ENCODE data around the gene KCTD17.

DNA sequence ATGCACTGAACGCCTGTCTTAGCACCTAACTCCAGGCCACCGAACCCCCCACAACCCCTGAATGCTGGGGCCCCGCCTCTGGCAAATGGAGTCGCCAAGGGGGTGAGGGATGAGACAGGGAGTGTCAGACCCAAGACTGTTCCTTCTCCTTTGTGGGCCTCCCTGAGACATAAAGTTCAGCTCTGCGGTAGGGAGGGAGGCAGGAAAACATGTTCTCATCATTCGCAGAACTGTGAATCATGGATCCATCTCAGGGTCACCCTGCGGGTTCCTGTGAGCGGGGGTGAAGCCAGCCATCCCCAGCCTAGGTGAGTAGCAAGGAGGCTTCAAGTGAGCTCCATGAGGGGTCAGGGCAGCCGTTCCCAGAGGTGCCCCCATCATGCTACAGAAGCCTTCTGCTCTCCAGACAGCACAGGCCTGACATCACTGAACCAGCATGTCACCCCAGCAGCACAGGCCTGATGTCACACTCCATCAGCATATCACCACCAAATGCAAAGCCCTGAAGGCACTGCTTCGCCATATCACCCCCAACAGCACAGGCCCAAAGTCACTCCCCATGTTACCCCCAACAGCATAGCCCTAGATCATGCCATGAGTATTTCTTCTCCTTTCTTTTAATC lies 30.8 kb downstream of the KCTD17 start:
- TF ChIP-seq, protein P1, sequence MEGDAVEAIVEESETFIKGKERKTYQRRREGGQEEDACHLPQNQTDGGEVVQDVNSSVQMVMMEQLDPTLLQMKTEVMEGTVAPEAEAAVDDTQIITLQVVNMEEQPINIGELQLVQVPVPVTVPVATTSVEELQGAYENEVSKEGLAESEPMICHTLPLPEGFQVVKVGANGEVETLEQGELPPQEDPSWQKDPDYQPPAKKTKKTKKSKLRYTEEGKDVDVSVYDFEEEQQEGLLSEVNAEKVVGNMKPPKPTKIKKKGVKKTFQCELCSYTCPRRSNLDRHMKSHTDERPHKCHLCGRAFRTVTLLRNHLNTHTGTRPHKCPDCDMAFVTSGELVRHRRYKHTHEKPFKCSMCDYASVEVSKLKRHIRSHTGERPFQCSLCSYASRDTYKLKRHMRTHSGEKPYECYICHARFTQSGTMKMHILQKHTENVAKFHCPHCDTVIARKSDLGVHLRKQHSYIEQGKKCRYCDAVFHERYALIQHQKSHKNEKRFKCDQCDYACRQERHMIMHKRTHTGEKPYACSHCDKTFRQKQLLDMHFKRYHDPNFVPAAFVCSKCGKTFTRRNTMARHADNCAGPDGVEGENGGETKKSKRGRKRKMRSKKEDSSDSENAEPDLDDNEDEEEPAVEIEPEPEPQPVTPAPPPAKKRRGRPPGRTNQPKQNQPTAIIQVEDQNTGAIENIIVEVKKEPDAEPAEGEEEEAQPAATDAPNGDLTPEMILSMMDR (IDR thresholded peaks at IDR 0.05 in 4 of 5, conservative IDR thresholded peaks at IDR 0.05 in 1 of 5), result no peak
- no peak for TF ChIP-seq POLR2A (IDR thresholded peaks at IDR 0.05)
